Measurements from ENCODE around the gene TMEM14A.
"Not testable (repeated sequence)": the region's sequence is repeated elsewhere in the genome, so short reads cannot be mapped to it uniquely, and the experiment has no call there.

The TMEM14A gene

GRCh38 chr6:52706001-52706400 is 35.1 kb downstream of the TMEM14A start:
- no peaks in the 10 kb centered on the region for H3K4me1 ChIP-seq (ENCODE audit: control insufficient read depth in 1 of 2, insufficient read depth in 2 of 2, low read length in 2 of 2)
- no peak overlapping the region for H4K12ac ChIP-seq (ENCODE audit: low read depth, low read length)
- no peak overlapping the region for H4K8ac ChIP-seq (ENCODE audit: low read depth, low read length)
- no peak overlapping the region for H3K23ac ChIP-seq (ENCODE audit: low read length)
- no peak overlapping the region for H2AK5ac ChIP-seq (ENCODE audit: low read length)
- DNase-seq, result no peak
- H3K18ac ChIP-seq (ENCODE audit: low read length), result no peak overlapping the region
- no peak overlapping the region for H2BK12ac ChIP-seq (ENCODE audit: low read length)
- no peak overlapping the region for H2BK120ac ChIP-seq (ENCODE audit: insufficient read depth, low read length, poor library complexity)
- H3K27me3 ChIP-seq (ENCODE audit: insufficient read depth, low read length), result no peaks in the 10 kb centered on the region
- no peak overlapping the region for H4K91ac ChIP-seq (ENCODE audit: low read depth, low read length)
- no peaks in the 10 kb centered on the region for H3K36me3 ChIP-seq (ENCODE audit: control insufficient read depth in 1 of 2, insufficient read depth in 2 of 2, low read length in 2 of 2)
- no peaks in the 10 kb centered on the region for H3K79me1 ChIP-seq (ENCODE audit: low read length)
- H3K27ac ChIP-seq (ENCODE audit: low read depth, low read length), result no peak overlapping the region
- no peak overlapping the region for H2BK5ac ChIP-seq (ENCODE audit: low read depth, low read length, poor library complexity)
- H3K4ac ChIP-seq (ENCODE audit: low read depth, low read length), result no peak overlapping the region
- no peak overlapping the region for H3K4me3 ChIP-seq (ENCODE audit: low read depth, low read length)
- H3K14ac ChIP-seq (ENCODE audit: low read length), result no peak overlapping the region
- no CpG with 5 or more reads among the region's 3 CpGs for WGBS (ENCODE audit: extremely low coverage, insufficient coverage, insufficient read length)
- no peak overlapping the region for H2AFZ ChIP-seq (ENCODE audit: insufficient read depth, low read length, poor library complexity)
- no peaks in the 10 kb centered on the region for H3K79me2 ChIP-seq (ENCODE audit: control insufficient read depth, insufficient read depth, low read length, poor library complexity)
- H3K9me3 ChIP-seq (ENCODE audit: insufficient read depth, low read depth, low read length), result no peaks in the 10 kb centered on the region
- no peak overlapping the region for H3K9ac ChIP-seq (ENCODE audit: low read length)
- no peak overlapping the region for H3K4me2 ChIP-seq (ENCODE audit: low read length)

GRCh38 chr6:52707963-52708680 is 37.2 kb downstream of the TMEM14A start:
- Histone ChIP-seq H3K4me1 (ENCODE audit: control insufficient read depth in 1 of 2, insufficient read depth in 2 of 2, low read length in 2 of 2) (no peaks in the 10 kb centered on the region), H4K91ac (ENCODE audit: low read depth, low read length) (no peak overlapping the region), H3K9ac (ENCODE audit: low read length) (no peak overlapping the region), H3K79me2 (ENCODE audit: control insufficient read depth, insufficient read depth, low read length, poor library complexity) (no peaks in the 10 kb centered on the region), H2BK12ac (ENCODE audit: low read length) (no peak overlapping the region), H3K23ac (ENCODE audit: low read length) (no peak overlapping the region), H3K4me2 (ENCODE audit: low read length) (no peak overlapping the region), H2BK5ac (ENCODE audit: low read depth, low read length, poor library complexity) (no peak overlapping the region), H3K4ac (ENCODE audit: low read depth, low read length) (no peak overlapping the region), H4K12ac (ENCODE audit: low read depth, low read length) (no peak overlapping the region), H3K4me3 (ENCODE audit: low read depth, low read length) (no peak overlapping the region), H3K18ac (ENCODE audit: low read length) (no peak overlapping the region), H4K8ac (ENCODE audit: low read depth, low read length) (no peak overlapping the region), H3K14ac (ENCODE audit: low read length) (no peak overlapping the region), H3K79me1 (ENCODE audit: low read length) (no peaks in the 10 kb centered on the region), H3K27ac (ENCODE audit: low read depth, low read length) (no peak overlapping the region), H2AK5ac (ENCODE audit: low read length) (no peak overlapping the region), H3K9me3 (ENCODE audit: insufficient read depth, low read depth, low read length) (no peaks in the 10 kb centered on the region), H2AFZ (ENCODE audit: insufficient read depth, low read length, poor library complexity) (no peak overlapping the region), H3K36me3 (ENCODE audit: control insufficient read depth in 1 of 2, insufficient read depth in 2 of 2, low read length in 2 of 2) (no peaks in the 10 kb centered on the region), H3K27me3 (ENCODE audit: insufficient read depth, low read length) (no peaks in the 10 kb centered on the region), H2BK120ac (ENCODE audit: insufficient read depth, low read length, poor library complexity) (no peak overlapping the region)
- no CpG with 5 or more reads among the region's 3 CpGs for WGBS (ENCODE audit: extremely low coverage, insufficient coverage, insufficient read length)
- DNase-seq, result no peak

- no peak overlapping the region for H2BK12ac ChIP-seq (ENCODE audit: low read length)
- H3K4ac ChIP-seq (ENCODE audit: low read depth, low read length), result no peak overlapping the region
- no peaks in the 10 kb centered on the region for H3K79me2 ChIP-seq (ENCODE audit: control insufficient read depth, insufficient read depth, low read length, poor library complexity)
- no peak overlapping the region for H4K8ac ChIP-seq (ENCODE audit: low read depth, low read length)
- H3K27ac ChIP-seq (ENCODE audit: low read depth, low read length), result no peak overlapping the region
- H2BK5ac ChIP-seq (ENCODE audit: low read depth, low read length, poor library complexity), result no peak overlapping the region
- H3K36me3 ChIP-seq (ENCODE audit: control insufficient read depth in 1 of 2, insufficient read depth in 2 of 2, low read length in 2 of 2), result no peaks in the 10 kb centered on the region
- H3K27me3 ChIP-seq (ENCODE audit: insufficient read depth, low read length), result no peaks in the 10 kb centered on the region
- no peak overlapping the region for H3K14ac ChIP-seq (ENCODE audit: low read length)
- H3K9ac ChIP-seq (ENCODE audit: low read length), result no peak overlapping the region
- no peaks in the 10 kb centered on the region for H3K9me3 ChIP-seq (ENCODE audit: insufficient read depth, low read depth, low read length)
- H2BK120ac ChIP-seq (ENCODE audit: insufficient read depth, low read length, poor library complexity), result no peak overlapping the region
- no peak overlapping the region for H4K91ac ChIP-seq (ENCODE audit: low read depth, low read length)
- no peaks in the 10 kb centered on the region for H3K4me1 ChIP-seq (ENCODE audit: control insufficient read depth in 1 of 2, insufficient read depth in 2 of 2, low read length in 2 of 2)
- H3K4me2 ChIP-seq (ENCODE audit: low read length), result no peak overlapping the region
- H3K23ac ChIP-seq (ENCODE audit: low read length), result no peak overlapping the region
- H2AFZ ChIP-seq (ENCODE audit: insufficient read depth, low read length, poor library complexity), result no peak overlapping the region
- no peak overlapping the region for H2AK5ac ChIP-seq (ENCODE audit: low read length)
- H3K79me1 ChIP-seq (ENCODE audit: low read length), result no peaks in the 10 kb centered on the region
- H3K4me3 ChIP-seq (ENCODE audit: low read depth, low read length), result no peak overlapping the region
- no peak overlapping the region for H3K18ac ChIP-seq (ENCODE audit: low read length)
- H4K12ac ChIP-seq (ENCODE audit: low read depth, low read length), result no peak overlapping the region
- WGBS (ENCODE audit: extremely low coverage, insufficient coverage, insufficient read length), result no CpG with 5 or more reads among the region's 2 CpGs
- DNase-seq, result no peak
Measured at GRCh38 chr6:52712136-52712535, 41.2 kb downstream of the TMEM14A start.

GRCh38 chr6:52714761-52715160 is 43.8 kb downstream of the TMEM14A start:
- not testable (repeated sequence) for H3K4me1 ChIP-seq (ENCODE audit: control insufficient read depth in 1 of 2, insufficient read depth in 2 of 2, low read length in 2 of 2); H3K9ac ChIP-seq (ENCODE audit: low read length); H3K23ac ChIP-seq (ENCODE audit: low read length); H4K12ac ChIP-seq (ENCODE audit: low read depth, low read length); H3K9me3 ChIP-seq (ENCODE audit: insufficient read depth, low read depth, low read length); H2BK120ac ChIP-seq (ENCODE audit: insufficient read depth, low read length, poor library complexity); H3K18ac ChIP-seq (ENCODE audit: low read length); H3K27me3 ChIP-seq (ENCODE audit: insufficient read depth, low read length); H2BK5ac ChIP-seq (ENCODE audit: low read depth, low read length, poor library complexity); H2AK5ac ChIP-seq (ENCODE audit: low read length); H4K91ac ChIP-seq (ENCODE audit: low read depth, low read length); H3K79me2 ChIP-seq (ENCODE audit: control insufficient read depth, insufficient read depth, low read length, poor library complexity); H2AFZ ChIP-seq (ENCODE audit: insufficient read depth, low read length, poor library complexity); H3K14ac ChIP-seq (ENCODE audit: low read length); H3K4me2 ChIP-seq (ENCODE audit: low read length); H3K4me3 ChIP-seq (ENCODE audit: low read depth, low read length); H4K8ac ChIP-seq (ENCODE audit: low read depth, low read length); H3K36me3 ChIP-seq (ENCODE audit: control insufficient read depth in 1 of 2, insufficient read depth in 2 of 2, low read length in 2 of 2); H3K27ac ChIP-seq (ENCODE audit: low read depth, low read length); H3K79me1 ChIP-seq (ENCODE audit: low read length); H3K4ac ChIP-seq (ENCODE audit: low read depth, low read length); H2BK12ac ChIP-seq (ENCODE audit: low read length)
- DNase-seq, result peak; percentile 57 to 74
- WGBS (ENCODE audit: extremely low coverage, insufficient coverage, insufficient read length), result no CpG with 5 or more reads among the region's 9 CpGs
